ENCODE results near the gene KRT14.

GRCh38 chr17:41618341-41619035, 31.8 kb upstream of the KRT14 start:
- TF ChIP-seq TAF1 (IDR thresholded peaks at IDR 0.05; ENCODE audit: borderline replicate concordance, low read depth, low read length) (no peak), POLR2AphosphoS5 (IDR thresholded peaks at IDR 0.05; ENCODE audit: low read depth, low read length) (no peak)
